Kidney (tissue), 14 donors: Measurements from ENCODE around the gene LITAF. TPM values are rescaled to one million over a fixed set of nuclear protein-coding genes. Genes with fewer than 3 reads are reported as not detected.

Experiments used
- DNase-seq, 5 donors: peaks; one replicate each; pipeline ENCODE4 v3.0.0-alpha.2; 2013 to 2020
- FAIRE-seq: peaks from 2 replicates; lab custom pipeline; 2012; peaks lifted over from hg19 to GRCh38; lab: Jason Lieb, UNC
- H3K27ac ChIP-seq, 2 donors: one replicate each; pipeline ENCODE4 v1.7.0; 2013; ENCODE audit warnings: low read depth in 2 of 2, low read length in 2 of 2, inconsistent platforms in 1 of 2
- H3K27me3 ChIP-seq: one replicate; pipeline ENCODE4 v1.7.1; 2013; ENCODE audit warnings: low read length, inconsistent platforms; ENCODE audit not compliant: control insufficient read depth, insufficient read depth
- H3K36me3 ChIP-seq, 3 donors: one replicate each; pipeline versions ENCODE4 v1.7.0 to v1.7.1; 2013; ENCODE audit warnings: low read length in 3 of 3, control low read depth in 1 of 3, inconsistent platforms in 1 of 3; ENCODE audit not compliant: insufficient read depth in 3 of 3, control insufficient read depth in 2 of 3
- H3K4me1 ChIP-seq, 3 donors: one replicate each; pipeline versions ENCODE4 v1.7.0 to v1.7.1; 2013; ENCODE audit warnings: low read length in 3 of 3, inconsistent platforms in 1 of 3, low read depth in 1 of 3; ENCODE audit not compliant: control insufficient read depth in 2 of 3, insufficient read depth in 2 of 3
- H3K4me3 ChIP-seq, 3 donors: one replicate each; pipeline versions ENCODE4 v1.7.0 to v1.8.1; 2013; ENCODE audit warnings: low read length in 3 of 3, control low read depth in 1 of 3, inconsistent platforms in 1 of 3
- H3K9ac ChIP-seq, 3 donors: one replicate each; pipeline versions ENCODE4 v1.7.0 to v1.7.1; 2013; ENCODE audit warnings: low read length in 3 of 3, control low read depth in 1 of 3, inconsistent platforms in 1 of 3
- H3K9me3 ChIP-seq, 3 donors: one replicate each; pipeline versions ENCODE4 v1.7.0 to v1.7.1; 2013; ENCODE audit warnings: low read length in 3 of 3, control low read depth in 1 of 3, inconsistent platforms in 1 of 3; ENCODE audit not compliant: control insufficient read depth in 2 of 3, insufficient read depth in 1 of 3
- intact Hi-C: fragments of 100-400 bp; cut with DNase I; formaldehyde crosslinking; loops from one replicate; pipeline ENCODE4 v1.11.1; 2022
- polyA plus RNA-seq: library from polyadenylated mRNA; stranded (reverse); fragments of 350-450 nt; fragmentation: Illumina TruSeq; extraction: RNeasy Lipid Tissue Mini Kit (QIAGEN cat#74804); gene quantifications from one replicate; pipeline ENCODE4 v1.2.3, GENCODE V29; 2014; ENCODE audit warnings: low read depth, low replicate concordance; ENCODE audit not compliant: insufficient read depth
- total RNA-seq: library from RNA; stranded (reverse); fragmentation: NEBNext Ultra II Directional; extraction: Animal tissue kit (Norgen Biotek cat#: 25700); gene quantifications from one replicate; pipeline ENCODE4 v1.2.1, GENCODE V29; 2021
- TF ChIP-seq, protein P1 (sequence below): IDR thresholded peaks from 3 replicates; pipeline ENCODE4 v1.5.1; 2012; ENCODE audit warnings: mild to moderate bottlenecking, moderate library complexity, borderline replicate concordance; ENCODE audit not compliant: insufficient read depth; ENCODE audit errors: extremely low read depth
- donor health status: control.
- donor health status: control.
- donor health status: control.
- donor health status: control.
- donor health status: control.
- donor health status: DM: yes; HTN: yes; CAD: no.
- donor health status: Normal renal cell carcinoma (clear cell type).

LITAF gene
- total and polyA plus RNA-seq, 2 donors from 2014 or later: 121 to 171 TPM

- Histone ChIP-seq H3K27ac (peak overlapping the region in 1 of 2 donors; percentile 37), H3K9me3 (no peaks in the 10 kb centered on the region), H3K9ac (no peak overlapping the region), H3K4me3 (no peak overlapping the region), H3K36me3 (no peaks in the 10 kb centered on the region), H3K4me1 (peaks cover 0 to 17% (median 4%) of the 10 kb centered on the region in 3 donors), H3K27me3 (no peaks in the 10 kb centered on the region)
- intact Hi-C loops: no loop called here
- DNase-seq (peak in 1 of 5 donors; percentile 41), FAIRE-seq (no peak)
- TF ChIP-seq, protein P1, sequence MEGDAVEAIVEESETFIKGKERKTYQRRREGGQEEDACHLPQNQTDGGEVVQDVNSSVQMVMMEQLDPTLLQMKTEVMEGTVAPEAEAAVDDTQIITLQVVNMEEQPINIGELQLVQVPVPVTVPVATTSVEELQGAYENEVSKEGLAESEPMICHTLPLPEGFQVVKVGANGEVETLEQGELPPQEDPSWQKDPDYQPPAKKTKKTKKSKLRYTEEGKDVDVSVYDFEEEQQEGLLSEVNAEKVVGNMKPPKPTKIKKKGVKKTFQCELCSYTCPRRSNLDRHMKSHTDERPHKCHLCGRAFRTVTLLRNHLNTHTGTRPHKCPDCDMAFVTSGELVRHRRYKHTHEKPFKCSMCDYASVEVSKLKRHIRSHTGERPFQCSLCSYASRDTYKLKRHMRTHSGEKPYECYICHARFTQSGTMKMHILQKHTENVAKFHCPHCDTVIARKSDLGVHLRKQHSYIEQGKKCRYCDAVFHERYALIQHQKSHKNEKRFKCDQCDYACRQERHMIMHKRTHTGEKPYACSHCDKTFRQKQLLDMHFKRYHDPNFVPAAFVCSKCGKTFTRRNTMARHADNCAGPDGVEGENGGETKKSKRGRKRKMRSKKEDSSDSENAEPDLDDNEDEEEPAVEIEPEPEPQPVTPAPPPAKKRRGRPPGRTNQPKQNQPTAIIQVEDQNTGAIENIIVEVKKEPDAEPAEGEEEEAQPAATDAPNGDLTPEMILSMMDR: no peak
These were observed 15.2 kb downstream of the LITAF start for GRCh38 chr16:11571549-11571948.

DNA sequence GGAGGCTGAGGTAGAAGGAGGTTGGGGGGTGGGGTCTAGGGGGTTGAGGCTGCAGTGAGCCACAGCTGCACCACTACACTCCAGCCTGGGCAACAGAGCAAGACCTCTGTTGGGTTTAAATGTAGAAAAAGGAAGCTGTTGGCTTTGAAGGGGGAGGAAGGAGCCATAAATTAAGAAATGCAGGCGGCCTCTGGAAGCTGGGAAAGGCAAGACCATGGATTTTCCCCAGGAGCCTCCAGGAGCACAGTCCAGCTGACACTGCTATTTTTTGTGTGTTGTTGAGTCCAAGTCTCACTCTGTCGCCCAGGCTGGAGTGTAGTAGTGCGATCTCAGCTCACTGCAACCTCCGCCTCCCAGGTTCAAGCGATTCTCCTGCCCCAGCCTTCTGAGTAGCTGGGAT is 15.9 kb downstream of the LITAF start:
- FAIRE-seq: no peak
- intact Hi-C loops: no loop called here
- peaks cover 0 to 17% (median 10%) of the 10 kb centered on the region in 3 donors for H3K4me1 ChIP-seq
- H3K36me3 ChIP-seq: no peaks in the 10 kb centered on the region
- DNase-seq: peak in 4 of 5 donors; percentile 16 to 78 (median 50)
- no peaks in the 10 kb centered on the region for H3K9me3 ChIP-seq
- TF ChIP-seq, protein P1: no peak
- no peaks in the 10 kb centered on the region for H3K27me3 ChIP-seq
- no peak overlapping the region for H3K9ac ChIP-seq
- H3K4me3 ChIP-seq: no peak overlapping the region
- H3K27ac ChIP-seq: no peak overlapping the region

DNA sequence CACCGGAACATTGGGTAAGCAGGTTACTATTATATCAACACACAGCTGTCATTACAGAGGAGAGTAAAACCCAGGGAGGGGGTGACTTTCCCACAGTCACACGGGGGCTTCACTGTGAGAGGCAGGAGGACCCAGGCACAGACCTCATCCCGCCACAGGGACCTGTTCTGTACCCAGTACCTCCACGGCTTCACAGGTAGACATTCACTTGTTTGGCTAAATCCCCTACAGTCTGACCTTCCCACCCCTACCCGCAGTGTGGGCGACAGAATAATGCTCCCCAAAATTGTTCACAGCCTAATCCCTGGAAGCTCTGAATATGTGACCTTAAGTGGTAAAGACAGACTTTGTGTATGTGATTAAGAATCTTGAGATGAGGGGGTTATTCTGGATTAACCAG is 16.5 kb downstream of the LITAF start:
- H3K36me3 ChIP-seq: no peaks in the 10 kb centered on the region
- peaks cover 0 to 17% (median 10%) of the 10 kb centered on the region in 3 donors for H3K4me1 ChIP-seq
- H3K27ac ChIP-seq: no peak overlapping the region
- no peaks in the 10 kb centered on the region for H3K9me3 ChIP-seq
- TF ChIP-seq, protein P1: no peak
- DNase-seq (peak in 1 of 5 donors; percentile 18), FAIRE-seq (no peak)
- no peak overlapping the region for H3K9ac ChIP-seq
- H3K4me3 ChIP-seq: no peak overlapping the region
- intact Hi-C loops: no loop called here
- H3K27me3 ChIP-seq: no peaks in the 10 kb centered on the region

DNA sequence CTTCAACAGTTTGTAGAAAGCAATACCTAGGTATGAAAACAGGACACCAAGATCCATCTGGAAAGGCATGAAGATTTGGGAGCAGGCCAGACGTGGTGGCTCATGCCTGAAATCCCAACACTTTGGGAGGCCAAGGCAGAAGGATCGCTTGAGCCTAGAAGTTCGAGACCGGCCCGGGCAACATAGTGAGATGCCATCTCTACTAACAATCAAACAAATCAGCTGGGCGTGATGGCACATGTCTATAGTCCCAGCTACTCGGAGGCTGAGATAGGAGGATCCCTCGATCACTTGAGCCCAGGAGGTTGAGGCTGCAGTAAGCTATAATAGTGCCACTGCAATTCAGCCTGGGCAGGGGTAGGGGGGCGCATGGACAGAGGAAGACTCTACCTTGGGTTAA is 20.3 kb downstream of the LITAF start:
- Histone ChIP-seq H3K9me3 (no peaks in the 10 kb centered on the region), H3K4me3 (no peak overlapping the region), H3K9ac (no peak overlapping the region), H3K27me3 (no peaks in the 10 kb centered on the region), H3K4me1 (peaks cover 0 to 19% (median 8%) of the 10 kb centered on the region in 3 donors), H3K27ac (no peak overlapping the region), H3K36me3 (no peaks in the 10 kb centered on the region)
- FAIRE-seq: no peak
- intact Hi-C loops: no loop called here
- TF ChIP-seq, protein P1: no peak
- DNase-seq: peak in 1 of 5 donors; percentile 41
